ENCODE results near the gene IZUMO2.
"Not testable (repeated sequence)": the region's sequence is repeated elsewhere in the genome, so short reads cannot be mapped to it uniquely, and the experiment has no call there.

The IZUMO2 gene

GRCh38 chr19:50184196-50184595 lies 21.1 kb upstream of the IZUMO2 start:
- DNase-seq (ENCODE audit: low read depth): no peak

- no peak for DNase-seq (ENCODE audit: low read depth)
These were observed 18.0 kb upstream of the IZUMO2 start for GRCh38 chr19:50181121-50181520.

- DNase-seq (ENCODE audit: low read depth): no peak
These were observed 15.9 kb upstream of the IZUMO2 start for GRCh38 chr19:50178859-50179537.

GRCh38 chr19:50178320-50178719 lies 15.2 kb upstream of the IZUMO2 start:
- DNase-seq (ENCODE audit: low read depth): no peak

- no peak for DNase-seq (ENCODE audit: low read depth)
These were observed 13.7 kb upstream of the IZUMO2 start for GRCh38 chr19:50176775-50177174.

- no peak for DNase-seq (ENCODE audit: low read depth)
These were observed 12.8 kb upstream of the IZUMO2 start for GRCh38 chr19:50175924-50176323.

GRCh38 chr19:50174100-50174793 lies 11.2 kb upstream of the IZUMO2 start:
- no peak for DNase-seq (ENCODE audit: low read depth)

GRCh38 chr19:50173127-50173526 lies 10.0 kb upstream of the IZUMO2 start:
- DNase-seq (ENCODE audit: low read depth): no peak

GRCh38 chr19:50172726-50173125 lies 9.6 kb upstream of the IZUMO2 start:
- no peak for DNase-seq (ENCODE audit: low read depth)

- DNase-seq (ENCODE audit: low read depth): no peak
These were observed 8.7 kb upstream of the IZUMO2 start for GRCh38 chr19:50171752-50172151.

GRCh38 chr19:50167314-50167721 lies 4.2 kb upstream of the IZUMO2 start:
- DNase-seq (ENCODE audit: low read depth): no peak

GRCh38 chr19:50159078-50159477 lies 4.0 kb downstream of the IZUMO2 start:
- no peak for DNase-seq (ENCODE audit: low read depth)

- no peak for DNase-seq (ENCODE audit: low read depth)
These were observed 4.5 kb downstream of the IZUMO2 start for GRCh38 chr19:50158577-50158976.

- no peak for DNase-seq (ENCODE audit: low read depth)
These were observed 7.5 kb downstream of the IZUMO2 start for GRCh38 chr19:50155520-50156109.

- no peak for DNase-seq (ENCODE audit: low read depth)
These were observed 8.6 kb downstream of the IZUMO2 start for GRCh38 chr19:50154529-50154928.

GRCh38 chr19:50152578-50152977 lies 10.5 kb downstream of the IZUMO2 start:
- no peak for DNase-seq (ENCODE audit: low read depth)

- DNase-seq (ENCODE audit: low read depth): no peak
These were observed 14.6 kb downstream of the IZUMO2 start for GRCh38 chr19:50148528-50148927.

- peak; percentile 41 for DNase-seq (ENCODE audit: low read depth)
These were observed 15.3 kb downstream of the IZUMO2 start for GRCh38 chr19:50147462-50148423.

GRCh38 chr19:50141921-50142320 lies 21.2 kb downstream of the IZUMO2 start:
- DNase-seq (ENCODE audit: low read depth): not testable (repeated sequence)

GRCh38 chr19:50140118-50140845 lies 22.8 kb downstream of the IZUMO2 start:
- DNase-seq (ENCODE audit: low read depth): not testable (repeated sequence)

GRCh38 chr19:50136603-50137365 lies 26.3 kb downstream of the IZUMO2 start:
- DNase-seq (ENCODE audit: low read depth): not testable (repeated sequence)
